Measurements from ENCODE around the gene SMAD2. TPM values are rescaled to one million over a fixed set of nuclear protein-coding genes. Genes with fewer than 3 reads are reported as not detected.

The SMAD2 gene
- total RNA-seq, 2 experiments from 2014 or later, result 40.4 to 81.1 TPM

GRCh38 chr18:47975105-47975504, 44.6 kb upstream of the SMAD2 start:
- Histone ChIP-seq H2AFZ (ENCODE audit: low read length) (no peak overlapping the region), H3K4me1 (ENCODE audit: insufficient read depth, low read length, poor library complexity, severe bottlenecking) (no peaks in the 10 kb centered on the region), H3K4me3 (ENCODE audit: low read depth, low read length, poor library complexity, severe bottlenecking) (no peak overlapping the region), H3K79me2 (ENCODE audit: insufficient read depth, low read depth, low read length) (no peaks in the 10 kb centered on the region), H3K9me3 (ENCODE audit: low read length) (no peaks in the 10 kb centered on the region), H3K9me2 (ENCODE audit: insufficient read depth, low read length) (no peaks in the 10 kb centered on the region), H3K27ac (ENCODE audit: low read depth, low read length, poor library complexity, severe bottlenecking) (no peak overlapping the region), H3K36me3 (ENCODE audit: insufficient read depth, low read length) (no peaks in the 10 kb centered on the region), H3K4me2 (ENCODE audit: low read length) (no peak overlapping the region), H4K20me1 (ENCODE audit: insufficient read depth, low read length) (no peaks in the 10 kb centered on the region)
- intact Hi-C loops (cut with micrococcal nuclease; ENCODE audit: unreplicated experiment), result loop anchor here (5.0 kb wide), 1 partner anchor 43 kb away; the partner anchor contains the start of gene SMAD2
- ChIA-PET CTCF (ENCODE audit: unreplicated experiment) (no interaction called here), POLR2A (no interaction called here)
- TF ChIP-seq CTCF (conservative IDR thresholded peaks at IDR 0.05; ENCODE audit: low read length) (no peak), EZH2phosphoT487 (IDR thresholded peaks at IDR 0.05; ENCODE audit: borderline replicate concordance, low read depth, low read length) (no peak)
- DNase-seq (ENCODE audit: low spot score), result no peak
- no TSS peak for BruUV-seq (replicated peaks)

GRCh38 chr18:47970664-47971531, 40.4 kb upstream of the SMAD2 start:
- Histone ChIP-seq H4K20me1 (ENCODE audit: insufficient read depth, low read length) (no peaks in the 10 kb centered on the region), H3K4me1 (ENCODE audit: insufficient read depth, low read length, poor library complexity, severe bottlenecking) (no peaks in the 10 kb centered on the region), H2AFZ (ENCODE audit: low read length) (no peak overlapping the region), H3K9me2 (ENCODE audit: insufficient read depth, low read length) (no peaks in the 10 kb centered on the region), H3K79me2 (ENCODE audit: insufficient read depth, low read depth, low read length) (no peaks in the 10 kb centered on the region), H3K36me3 (ENCODE audit: insufficient read depth, low read length) (no peaks in the 10 kb centered on the region), H3K4me3 (ENCODE audit: low read depth, low read length, poor library complexity, severe bottlenecking) (no peak overlapping the region), H3K9me3 (ENCODE audit: low read length) (no peaks in the 10 kb centered on the region), H3K27ac (ENCODE audit: low read depth, low read length, poor library complexity, severe bottlenecking) (no peak overlapping the region), H3K4me2 (ENCODE audit: low read length) (no peak overlapping the region)
- intact Hi-C loops (cut with micrococcal nuclease; ENCODE audit: unreplicated experiment), result no loop called here
- no TSS peak for BruUV-seq (replicated peaks)
- POLR2A ChIA-PET, result interaction anchor here (0.8 kb wide), 1 partner anchor 11 kb away, joined by 4 read pairs; no protein-coding TSS in a partner anchor
- CTCF ChIA-PET (ENCODE audit: unreplicated experiment), result interaction anchor here (0.7 to 1.0 kb wide), 2 partner anchors 15 to 27 kb away, joined by 3 read pairs; no protein-coding TSS in a partner anchor
- DNase-seq (ENCODE audit: low spot score), result peak; percentile 21
- TF ChIP-seq CTCF (conservative IDR thresholded peaks at IDR 0.05; ENCODE audit: low read length) (no peak), EZH2phosphoT487 (IDR thresholded peaks at IDR 0.05; ENCODE audit: borderline replicate concordance, low read depth, low read length) (no peak)

- CTCF ChIA-PET (ENCODE audit: unreplicated experiment), result no interaction called here
These were observed 39.4 kb upstream of the SMAD2 start for GRCh38 chr18:47969816-47970215.

More at GRCh38 chr18:47969816-47970215, 39.4 kb upstream of the SMAD2 start:
- H3K79me2 ChIP-seq (ENCODE audit: insufficient read depth, low read depth, low read length), result no peaks in the 10 kb centered on the region
- no peak for DNase-seq (ENCODE audit: low spot score)
- intact Hi-C loops (cut with micrococcal nuclease; ENCODE audit: unreplicated experiment), result no loop called here
- H3K4me1 ChIP-seq (ENCODE audit: insufficient read depth, low read length, poor library complexity, severe bottlenecking), result no peaks in the 10 kb centered on the region
- H4K20me1 ChIP-seq (ENCODE audit: insufficient read depth, low read length), result no peaks in the 10 kb centered on the region
- no peak overlapping the region for H2AFZ ChIP-seq (ENCODE audit: low read length)
- TF ChIP-seq EZH2phosphoT487 (IDR thresholded peaks at IDR 0.05; ENCODE audit: borderline replicate concordance, low read depth, low read length), result no peak
- no peak for TF ChIP-seq CTCF (conservative IDR thresholded peaks at IDR 0.05; ENCODE audit: low read length)
- H3K4me2 ChIP-seq (ENCODE audit: low read length), result no peak overlapping the region
- no peak overlapping the region for H3K4me3 ChIP-seq (ENCODE audit: low read depth, low read length, poor library complexity, severe bottlenecking)
- no peaks in the 10 kb centered on the region for H3K36me3 ChIP-seq (ENCODE audit: insufficient read depth, low read length)
- no TSS peak for BruUV-seq (replicated peaks)
- H3K9me3 ChIP-seq (ENCODE audit: low read length), result no peaks in the 10 kb centered on the region
- POLR2A ChIA-PET, result no interaction called here
- H3K27ac ChIP-seq (ENCODE audit: low read depth, low read length, poor library complexity, severe bottlenecking), result no peak overlapping the region
- H3K9me2 ChIP-seq (ENCODE audit: insufficient read depth, low read length), result no peaks in the 10 kb centered on the region
